Panc1 (cell line): ENCODE measurements around the gene ADAM22. TPM values are rescaled to one million over a fixed set of nuclear protein-coding genes. Genes with fewer than 3 reads are reported as not detected.

Source experiments
- ATAC-seq: fragments of 200-7000 bp; cut with Tn5 transposase; 2 replicates; pipeline ENCODE4 v1.9.1; 2020; ENCODE audit warnings: mild to moderate bottlenecking, moderate library complexity
- BruUV-seq: library from RNA; stranded (reverse); fragments of 400-500 nt; replicated peaks from 2 replicates; lab custom pipeline; 2021; lab: Mats Ljungman, UMichigan
- CTCF ChIA-PET: fragments of 300-600 bp; sonication (Branson Sonifier 250); formaldehyde crosslinking; loops from one replicate; lab custom pipeline; 2022; ENCODE audit warnings: antibody characterized with exemption; lab: Charles Lee
- POLR2A ChIA-PET: fragments of 300-600 bp; sonication (Branson Sonifier 250); formaldehyde crosslinking; loops from one replicate; lab custom pipeline; 2022; ENCODE audit warnings: antibody characterized with exemption; lab: Charles Lee
- DNase-seq: peaks from one replicate; pipeline ENCODE4 v3.0.0-alpha.2; 2010; ENCODE audit warnings: low read depth, low spot score
- H3K27ac ChIP-seq: 2 replicates; pipeline ENCODE4 v1.5.1; 2011; ENCODE audit warnings: mild to moderate bottlenecking, low read length, inconsistent platforms
- H3K27me3 ChIP-seq: fragments of 200-500 bp; sonication (Bioruptor generic); 2 replicates; pipeline ENCODE4 v1.6.0; 2014; ENCODE audit warnings: low read length, inconsistent platforms; ENCODE audit not compliant: control insufficient read depth, insufficient read depth
- H3K36me3 ChIP-seq: fragments of 200-500 bp; sonication (Bioruptor generic); 2 replicates; pipeline ENCODE4 v1.5.1; 2014; ENCODE audit warnings: inconsistent platforms, mild to moderate bottlenecking, low read length, moderate library complexity; ENCODE audit not compliant: control insufficient read depth, insufficient read depth
- H3K4me1 ChIP-seq: 2 replicates; pipeline ENCODE4 v1.5.1; 2011; ENCODE audit warnings: inconsistent platforms, mild to moderate bottlenecking, low read length, moderate library complexity; ENCODE audit not compliant: control insufficient read depth, insufficient read depth
- H3K4me3 ChIP-seq, 2 experiments: 2 replicates each; pipeline ENCODE4 v1.5.1; 2011 to 2012; ENCODE audit warnings: low read depth in 2 of 2, low read length in 2 of 2, mild to moderate bottlenecking in 2 of 2, inconsistent platforms in 1 of 2, moderate library complexity in 1 of 2
- H3K9me3 ChIP-seq: fragments of 200-500 bp; sonication (Bioruptor generic); 2 replicates; pipeline ENCODE4 v1.5.1; 2014; ENCODE audit warnings: low read depth, mild to moderate bottlenecking, inconsistent platforms, low read length, moderate library complexity; ENCODE audit not compliant: control insufficient read depth, insufficient read depth
- POLR2AphosphoS5 ChIP-seq: IDR thresholded peaks from 2 replicates; pipeline ENCODE4 v1.6.1; 2012; ENCODE audit warnings: mild to moderate bottlenecking, low read depth, low read length, moderate library complexity
- SIN3A ChIP-seq: IDR thresholded peaks from 2 replicates; pipeline ENCODE4 v1.6.1; 2012; ENCODE audit warnings: low read depth, mild to moderate bottlenecking, low read length, moderate library complexity, borderline replicate concordance; ENCODE audit not compliant: insufficient read depth
- TCF7L2 ChIP-seq: IDR thresholded peaks from 2 replicates; pipeline ENCODE4 v1.6.1; 2011; ENCODE audit warnings: mild to moderate bottlenecking, low read depth, low read length, inconsistent platforms
- in situ Hi-C: cut with HindIII; loops from 2 replicates; pipeline ENCODE4 v1.10.0; 2016; ENCODE audit warnings: low sequenced_read_pairs, low pct_unique_long_range_greater_than_20kb
- intact Hi-C: fragments of 100-400 bp; cut with micrococcal nuclease; formaldehyde crosslinking; loops from one replicate; pipeline ENCODE4 v1.10.0; 2022; ENCODE audit not compliant: unreplicated experiment
- total RNA-seq: library from RNA; stranded (reverse); gene quantifications from one replicate; pipeline ENCODE4 v1.2.1, GENCODE V29; 2021; ENCODE audit not compliant: unreplicated experiment
- TF ChIP-seq, protein P1 (sequence below): fragments of 450-650 bp; IDR thresholded peaks from 2 replicates; pipeline ENCODE4 v1.5.1; 2017; ENCODE audit warnings: mild to moderate bottlenecking
- TF ChIP-seq, protein P2 (sequence below), 2 experiments: IDR thresholded peaks; 2 replicates each; pipeline ENCODE4 v1.6.1; 2011 to 2012; ENCODE audit warnings: low read depth in 2 of 2, control low read depth in 1 of 2, low read length in 1 of 2, mild to moderate bottlenecking in 1 of 2, moderate library complexity in 1 of 2; ENCODE audit not compliant: insufficient read depth in 1 of 2

Gene ADAM22
- total RNA-seq, 1 experiment from 2014 or later = 4.2 TPM

- Histone ChIP-seq H3K4me1 (no peaks in the 10 kb centered on the region), H3K36me3 (no peaks in the 10 kb centered on the region), H3K9me3 (no peaks in the 10 kb centered on the region), H3K27me3 (no peaks in the 10 kb centered on the region; the same call in 1 of the 2 replicates), H3K4me3 (no peak overlapping the region), H3K27ac (no peak overlapping the region)
- BruUV-seq = no TSS peak
- intact Hi-C loops (no loop called here), in situ Hi-C loops (no loop called here)
- ChIA-PET CTCF (no interaction called here), POLR2A (no interaction called here)
- ATAC-seq (no peak), DNase-seq (no peak)
- TF ChIP-seq POLR2AphosphoS5 (no peak), TCF7L2 (no peak), SIN3A (no peak)
- TF ChIP-seq, protein P1, sequence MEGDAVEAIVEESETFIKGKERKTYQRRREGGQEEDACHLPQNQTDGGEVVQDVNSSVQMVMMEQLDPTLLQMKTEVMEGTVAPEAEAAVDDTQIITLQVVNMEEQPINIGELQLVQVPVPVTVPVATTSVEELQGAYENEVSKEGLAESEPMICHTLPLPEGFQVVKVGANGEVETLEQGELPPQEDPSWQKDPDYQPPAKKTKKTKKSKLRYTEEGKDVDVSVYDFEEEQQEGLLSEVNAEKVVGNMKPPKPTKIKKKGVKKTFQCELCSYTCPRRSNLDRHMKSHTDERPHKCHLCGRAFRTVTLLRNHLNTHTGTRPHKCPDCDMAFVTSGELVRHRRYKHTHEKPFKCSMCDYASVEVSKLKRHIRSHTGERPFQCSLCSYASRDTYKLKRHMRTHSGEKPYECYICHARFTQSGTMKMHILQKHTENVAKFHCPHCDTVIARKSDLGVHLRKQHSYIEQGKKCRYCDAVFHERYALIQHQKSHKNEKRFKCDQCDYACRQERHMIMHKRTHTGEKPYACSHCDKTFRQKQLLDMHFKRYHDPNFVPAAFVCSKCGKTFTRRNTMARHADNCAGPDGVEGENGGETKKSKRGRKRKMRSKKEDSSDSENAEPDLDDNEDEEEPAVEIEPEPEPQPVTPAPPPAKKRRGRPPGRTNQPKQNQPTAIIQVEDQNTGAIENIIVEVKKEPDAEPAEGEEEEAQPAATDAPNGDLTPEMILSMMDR = no peak
- TF ChIP-seq, protein P2, sequence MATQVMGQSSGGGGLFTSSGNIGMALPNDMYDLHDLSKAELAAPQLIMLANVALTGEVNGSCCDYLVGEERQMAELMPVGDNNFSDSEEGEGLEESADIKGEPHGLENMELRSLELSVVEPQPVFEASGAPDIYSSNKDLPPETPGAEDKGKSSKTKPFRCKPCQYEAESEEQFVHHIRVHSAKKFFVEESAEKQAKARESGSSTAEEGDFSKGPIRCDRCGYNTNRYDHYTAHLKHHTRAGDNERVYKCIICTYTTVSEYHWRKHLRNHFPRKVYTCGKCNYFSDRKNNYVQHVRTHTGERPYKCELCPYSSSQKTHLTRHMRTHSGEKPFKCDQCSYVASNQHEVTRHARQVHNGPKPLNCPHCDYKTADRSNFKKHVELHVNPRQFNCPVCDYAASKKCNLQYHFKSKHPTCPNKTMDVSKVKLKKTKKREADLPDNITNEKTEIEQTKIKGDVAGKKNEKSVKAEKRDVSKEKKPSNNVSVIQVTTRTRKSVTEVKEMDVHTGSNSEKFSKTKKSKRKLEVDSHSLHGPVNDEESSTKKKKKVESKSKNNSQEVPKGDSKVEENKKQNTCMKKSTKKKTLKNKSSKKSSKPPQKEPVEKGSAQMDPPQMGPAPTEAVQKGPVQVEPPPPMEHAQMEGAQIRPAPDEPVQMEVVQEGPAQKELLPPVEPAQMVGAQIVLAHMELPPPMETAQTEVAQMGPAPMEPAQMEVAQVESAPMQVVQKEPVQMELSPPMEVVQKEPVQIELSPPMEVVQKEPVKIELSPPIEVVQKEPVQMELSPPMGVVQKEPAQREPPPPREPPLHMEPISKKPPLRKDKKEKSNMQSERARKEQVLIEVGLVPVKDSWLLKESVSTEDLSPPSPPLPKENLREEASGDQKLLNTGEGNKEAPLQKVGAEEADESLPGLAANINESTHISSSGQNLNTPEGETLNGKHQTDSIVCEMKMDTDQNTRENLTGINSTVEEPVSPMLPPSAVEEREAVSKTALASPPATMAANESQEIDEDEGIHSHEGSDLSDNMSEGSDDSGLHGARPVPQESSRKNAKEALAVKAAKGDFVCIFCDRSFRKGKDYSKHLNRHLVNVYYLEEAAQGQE (IDR thresholded peaks at IDR 0.05; ENCODE audit: insufficient read depth in 1 of 2, low read depth in 2 of 2, low read length in 1 of 2) = no peak
These were observed 299.8 kb downstream of the ADAM22 start for GRCh38 chr7:88233828-88234227.

- CTCF ChIA-PET = no interaction called here
- no TSS peak for BruUV-seq
- POLR2A ChIA-PET = no interaction called here
- in situ Hi-C loops = no loop called here
- ATAC-seq (no peak), DNase-seq (no peak)
- H3K36me3 ChIP-seq = no peaks in the 10 kb centered on the region
- intact Hi-C loops = loop anchor here (10.0 kb wide), 1 partner anchor 305 kb away; no protein-coding TSS in a partner anchor
- TF ChIP-seq, protein P1 = no peak
- TF ChIP-seq POLR2AphosphoS5 (no peak), TCF7L2 (no peak), SIN3A (no peak)
- TF ChIP-seq, protein P2 (IDR thresholded peaks at IDR 0.05; ENCODE audit: insufficient read depth in 1 of 2, low read depth in 2 of 2, low read length in 1 of 2) = no peak
- H3K27me3 ChIP-seq = no peaks in the 10 kb centered on the region; the same call in 1 of the 2 replicates
- H3K9me3 ChIP-seq = no peaks in the 10 kb centered on the region
- no peak overlapping the region for H3K4me3 ChIP-seq
- H3K4me1 ChIP-seq = no peaks in the 10 kb centered on the region
- no peak overlapping the region for H3K27ac ChIP-seq
These were observed 305.8 kb downstream of the ADAM22 start for GRCh38 chr7:88239852-88240251.
